ENCODE measurements around the gene POLR2F.
"Not testable (repeated sequence)": the region's sequence is repeated elsewhere in the genome, so short reads cannot be mapped to it uniquely, and the experiment has no call there.

Gene POLR2F

DNA sequence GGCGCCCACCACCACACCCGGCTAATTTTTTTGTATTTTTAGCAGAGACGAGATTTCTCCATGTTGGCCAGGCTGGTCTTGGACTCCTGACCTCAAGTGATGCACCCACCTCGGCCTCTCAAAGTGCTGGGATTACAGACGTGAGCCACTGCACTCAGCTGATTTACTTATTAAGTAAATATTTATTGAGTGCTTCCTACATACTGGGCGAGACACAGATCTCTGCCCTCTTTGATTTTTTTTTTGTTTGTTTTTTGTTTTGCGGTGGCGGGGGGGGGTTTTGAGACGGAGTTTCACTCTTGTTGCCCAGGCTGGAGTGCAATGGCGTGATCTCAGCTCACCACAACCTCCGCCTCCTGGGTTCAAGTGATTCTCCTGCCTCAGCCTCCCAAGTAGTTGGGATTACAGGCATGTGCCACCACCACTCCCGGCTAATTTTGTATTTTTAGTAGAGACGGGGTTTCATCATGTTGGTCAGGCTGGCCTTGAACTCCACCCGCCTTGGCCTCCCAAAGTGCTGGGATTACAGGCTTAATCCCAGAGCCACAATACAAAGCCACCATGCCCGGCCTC is 2.4 kb downstream of the POLR2F start:
- DNase-seq: not testable (repeated sequence)

GRCh38 chr22:37957232-37957631 is 3.7 kb downstream of the POLR2F start:
- DNase-seq: no peak

- no peak for DNase-seq
Measured at GRCh38 chr22:37959231-37959825, 5.8 kb downstream of the POLR2F start.

DNA sequence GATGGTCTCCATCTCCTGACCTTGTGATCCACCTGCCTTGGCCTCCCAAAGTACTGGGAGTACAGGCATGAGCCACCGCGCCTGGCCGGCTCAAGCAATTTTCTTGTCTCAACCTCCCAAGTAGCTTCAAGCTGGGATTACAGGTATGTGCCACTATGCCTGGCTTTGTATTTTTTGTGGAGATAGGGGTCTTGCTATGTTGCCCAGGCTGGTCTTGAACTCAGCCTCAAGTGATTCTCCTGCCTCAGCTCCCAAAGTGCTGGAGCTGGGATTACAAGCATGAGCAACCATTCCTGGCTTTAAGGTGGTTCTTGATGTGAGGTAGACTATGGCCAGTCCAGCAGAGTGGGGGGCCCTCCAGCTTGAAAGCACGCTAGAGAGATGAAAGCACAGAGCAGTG is 7.6 kb downstream of the POLR2F start:
- no peak for DNase-seq

DNA sequence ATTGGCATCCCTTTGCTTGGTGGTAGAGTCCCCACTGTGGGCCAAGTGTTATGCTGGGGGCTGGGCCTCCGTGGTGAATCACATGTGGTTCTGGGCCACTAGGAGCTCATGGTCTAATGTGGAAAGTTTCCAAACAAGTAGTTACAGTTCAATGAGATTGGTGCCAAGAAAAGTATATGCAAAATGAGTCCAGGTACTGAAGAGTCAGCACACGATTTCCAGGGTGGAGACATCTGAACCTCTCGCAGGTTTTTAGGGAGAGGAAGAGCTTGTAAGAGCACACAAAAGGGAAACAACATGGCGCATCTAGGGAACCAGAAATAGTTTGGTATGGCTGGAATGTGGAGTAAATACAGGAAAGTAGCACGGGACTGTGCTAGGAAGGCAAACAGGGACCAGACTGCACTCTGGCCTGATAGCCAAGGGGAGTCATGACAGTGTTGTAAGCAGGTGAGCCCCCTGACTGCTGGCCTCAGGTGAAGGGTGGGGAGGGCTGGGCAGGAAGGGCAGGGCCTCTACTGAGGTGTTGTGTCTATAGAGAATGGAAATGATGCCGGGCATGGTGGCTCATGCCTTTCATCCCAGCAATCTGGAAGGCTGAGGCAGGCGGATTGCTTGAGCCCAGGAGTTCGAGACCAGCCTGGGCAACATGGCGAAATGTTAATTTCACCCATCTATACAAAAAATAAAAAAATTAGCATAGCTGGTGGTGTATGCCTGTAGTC is 12.6 kb downstream of the POLR2F start:
- DNase-seq: no peak

DNA sequence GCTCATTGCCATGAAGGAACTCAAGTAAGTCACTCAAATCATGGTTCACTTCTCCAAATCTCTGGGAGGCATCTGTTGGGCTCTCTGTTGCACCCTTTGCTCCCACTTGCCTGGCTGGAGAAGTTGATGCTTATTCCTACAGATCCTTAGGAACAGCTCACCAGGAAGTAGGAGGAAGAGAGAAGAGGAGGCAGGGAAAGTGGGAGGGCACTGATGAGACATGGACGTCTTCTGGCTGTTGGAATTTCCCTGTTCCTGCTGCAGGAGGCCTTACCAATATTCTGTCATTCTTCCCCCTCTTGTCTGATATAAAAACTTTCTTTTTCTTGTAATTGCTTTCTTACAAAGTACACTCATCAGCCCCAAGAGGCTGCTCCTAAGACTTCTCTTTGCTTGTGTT is 13.6 kb downstream of the POLR2F start:
- DNase-seq: no peak

- DNase-seq: no peak
Measured at GRCh38 chr22:37967637-37968451, 14.3 kb downstream of the POLR2F start.

- DNase-seq: no peak
Measured at GRCh38 chr22:37968452-37969251, 15.2 kb downstream of the POLR2F start.

GRCh38 chr22:37970864-37971263 is 17.4 kb downstream of the POLR2F start:
- DNase-seq: no peak

DNA sequence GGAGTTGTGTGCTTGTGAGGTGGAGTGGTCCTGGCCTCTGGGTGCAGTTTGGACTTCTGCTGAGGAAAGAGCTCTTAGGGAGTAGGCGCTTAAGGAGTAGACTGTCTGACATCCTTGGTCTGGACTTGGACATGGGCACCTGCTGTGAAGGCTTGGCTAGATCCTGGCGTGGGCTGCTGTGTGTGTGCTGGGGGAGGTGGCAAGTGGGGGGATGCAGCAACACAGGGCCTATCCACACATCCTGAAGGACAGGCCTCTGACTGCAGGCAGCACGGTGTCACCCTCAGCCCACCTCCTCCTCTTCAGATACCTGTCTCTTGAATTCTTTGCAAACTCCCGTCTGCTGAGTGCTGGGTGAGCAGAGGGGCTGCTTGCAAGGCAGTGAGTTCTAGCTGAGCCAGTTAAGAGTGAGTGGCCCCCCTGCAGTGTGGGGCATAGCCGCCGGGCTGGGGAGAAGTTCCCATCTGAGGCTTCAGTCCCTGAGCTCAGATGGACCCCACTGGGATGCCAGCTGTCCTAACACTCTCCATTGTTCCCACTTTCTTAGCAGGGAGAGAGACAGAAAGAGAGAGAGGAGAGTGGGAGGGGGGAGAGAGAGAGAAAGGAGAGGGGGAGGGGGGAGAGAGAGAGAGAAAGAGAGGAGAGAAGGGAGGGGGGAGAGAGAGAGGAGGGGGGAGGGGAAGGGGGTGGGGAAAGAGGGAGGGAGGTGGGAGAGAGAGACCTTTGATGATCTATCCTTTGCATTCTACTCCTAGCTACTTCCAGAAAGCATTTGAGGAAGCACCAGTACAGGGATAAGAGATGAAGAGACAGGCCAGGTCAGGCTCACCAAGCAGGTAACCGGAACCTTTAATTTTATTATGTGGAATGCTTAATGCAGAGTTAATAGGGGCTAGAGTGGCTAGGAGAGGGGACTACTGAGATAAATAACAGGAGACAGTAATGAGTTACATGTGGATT is 18.3 kb downstream of the POLR2F start:
- no peak for DNase-seq

DNA sequence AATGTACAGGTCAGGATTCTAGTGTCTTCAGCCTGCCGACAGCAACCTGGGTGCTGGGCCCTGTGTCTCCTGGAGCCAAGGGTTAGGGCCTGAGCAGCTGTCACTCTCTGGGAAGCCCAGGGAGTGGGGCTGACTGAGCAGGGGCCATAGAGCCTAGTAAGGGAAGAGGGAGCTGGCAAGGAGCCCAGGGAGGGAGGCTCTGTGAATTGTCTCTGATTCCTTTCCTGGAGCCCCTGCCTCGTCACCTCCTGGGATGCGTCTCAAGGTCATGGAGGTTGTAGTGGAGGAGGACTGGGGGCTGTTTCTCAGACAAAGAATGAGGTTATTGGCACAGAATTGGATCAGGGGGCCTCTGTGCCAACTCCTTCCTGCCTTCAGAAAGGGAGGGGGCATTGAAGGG is 19.0 kb downstream of the POLR2F start:
- no peak for DNase-seq

DNA sequence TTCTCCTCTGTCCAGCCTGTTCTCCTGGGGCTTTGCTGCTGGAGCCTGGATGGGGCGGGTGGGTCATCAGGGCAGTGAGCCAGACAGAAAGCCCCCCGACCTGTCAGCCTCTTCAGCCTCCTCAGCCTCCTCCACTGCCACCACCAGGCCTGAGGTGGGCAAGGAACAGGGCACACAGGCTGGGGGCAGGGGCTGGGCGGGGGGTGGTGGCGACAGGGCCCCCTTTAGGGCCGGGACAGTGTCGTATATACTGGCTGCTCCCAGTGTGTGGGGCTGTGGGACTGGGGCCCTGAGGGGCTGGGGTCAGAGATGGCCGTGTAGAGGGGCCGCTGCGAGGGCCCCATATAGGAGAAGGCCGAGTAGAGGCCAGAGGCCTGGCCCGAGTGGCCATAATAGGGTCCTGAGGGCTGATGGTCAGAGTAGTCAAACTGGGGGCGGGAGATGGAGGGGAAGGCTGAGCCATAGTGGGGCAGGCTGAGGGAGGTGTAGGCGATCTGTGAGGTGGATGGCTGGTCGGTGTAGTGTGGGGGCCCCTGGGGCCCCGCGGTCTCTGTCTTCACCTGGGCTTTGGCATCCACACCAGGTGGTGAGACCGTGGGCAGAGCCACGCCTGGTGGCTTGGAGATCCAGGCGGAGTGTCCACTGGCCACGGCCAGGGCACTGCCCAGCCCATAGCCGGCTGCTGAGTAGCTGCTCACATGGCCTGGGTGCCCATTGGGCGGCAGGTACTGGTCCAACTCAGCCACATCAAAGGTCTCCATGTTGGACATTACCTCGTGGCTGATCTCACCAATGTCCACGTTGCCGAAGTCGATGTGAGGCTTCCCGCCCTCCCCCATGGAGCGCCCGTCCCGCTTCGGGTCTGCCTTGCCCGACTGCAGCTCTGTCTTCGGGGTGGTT is 20.0 kb downstream of the POLR2F start:
- no peak for DNase-seq

DNA sequence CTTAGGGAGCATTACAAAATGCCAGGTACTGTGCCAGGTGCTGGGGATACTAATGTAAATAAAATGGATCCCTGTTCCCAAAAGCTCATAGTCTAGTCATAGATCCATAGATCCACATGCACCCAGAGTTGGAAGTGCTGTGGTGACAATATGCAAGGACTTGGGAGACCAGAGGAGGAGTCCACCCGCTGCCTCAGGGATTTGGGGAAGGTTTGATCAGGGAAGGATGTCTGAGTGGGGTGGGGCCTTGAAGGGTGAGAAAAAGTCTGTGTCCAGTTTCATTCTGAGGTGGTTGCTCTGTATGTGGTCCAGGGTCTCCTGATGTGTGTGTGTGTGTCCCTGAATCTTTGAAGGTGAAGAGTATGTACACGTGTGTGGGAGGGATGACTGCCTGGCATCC is 21.7 kb downstream of the POLR2F start:
- DNase-seq: no peak

- DNase-seq: not testable (repeated sequence)
Measured at GRCh38 chr22:37976022-37976421, 22.5 kb downstream of the POLR2F start.

DNA sequence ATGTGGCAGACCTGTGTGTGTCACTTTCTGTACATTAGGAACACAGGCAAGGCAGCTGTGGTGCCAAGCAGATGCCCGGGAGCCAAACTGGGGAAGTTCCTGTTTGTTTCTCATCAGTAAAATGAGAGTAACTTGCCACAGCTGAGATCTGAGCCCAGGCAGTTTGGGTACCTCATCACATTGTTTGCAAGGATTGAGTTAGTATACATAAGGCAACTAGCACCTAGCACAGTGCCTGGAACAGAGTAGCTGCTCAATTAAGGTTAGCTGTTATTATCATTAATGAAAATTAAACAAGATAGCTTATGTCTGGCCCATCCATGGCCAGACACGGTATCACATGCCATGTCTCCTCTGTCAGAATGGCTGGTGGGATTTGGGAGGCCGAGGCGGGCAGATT is 23.0 kb downstream of the POLR2F start:
- no peak for DNase-seq

DNA sequence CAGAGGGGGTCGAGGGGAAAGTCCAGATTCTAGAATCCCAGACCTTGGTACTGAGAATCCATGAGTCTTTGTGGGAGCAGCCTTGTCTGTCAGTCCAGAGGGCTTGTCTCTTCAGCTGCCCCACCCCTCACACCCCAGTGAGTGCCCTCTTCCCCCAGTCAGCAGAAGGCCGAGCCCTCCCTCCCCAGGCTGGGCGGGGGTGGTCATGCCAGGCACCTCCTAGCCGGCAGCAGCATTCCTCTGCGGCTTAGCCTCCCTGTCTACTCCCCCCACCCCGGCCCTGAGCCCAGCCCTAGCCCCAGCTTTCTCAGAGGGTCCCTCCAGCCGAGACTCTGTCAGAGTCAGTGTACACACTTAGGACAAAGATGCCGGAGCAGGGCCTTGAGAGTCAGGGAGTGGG is 26.3 kb downstream of the POLR2F start:
- DNase-seq: no peak

GRCh38 chr22:37981282-37982011 is 27.9 kb downstream of the POLR2F start:
- no peak for DNase-seq

DNA sequence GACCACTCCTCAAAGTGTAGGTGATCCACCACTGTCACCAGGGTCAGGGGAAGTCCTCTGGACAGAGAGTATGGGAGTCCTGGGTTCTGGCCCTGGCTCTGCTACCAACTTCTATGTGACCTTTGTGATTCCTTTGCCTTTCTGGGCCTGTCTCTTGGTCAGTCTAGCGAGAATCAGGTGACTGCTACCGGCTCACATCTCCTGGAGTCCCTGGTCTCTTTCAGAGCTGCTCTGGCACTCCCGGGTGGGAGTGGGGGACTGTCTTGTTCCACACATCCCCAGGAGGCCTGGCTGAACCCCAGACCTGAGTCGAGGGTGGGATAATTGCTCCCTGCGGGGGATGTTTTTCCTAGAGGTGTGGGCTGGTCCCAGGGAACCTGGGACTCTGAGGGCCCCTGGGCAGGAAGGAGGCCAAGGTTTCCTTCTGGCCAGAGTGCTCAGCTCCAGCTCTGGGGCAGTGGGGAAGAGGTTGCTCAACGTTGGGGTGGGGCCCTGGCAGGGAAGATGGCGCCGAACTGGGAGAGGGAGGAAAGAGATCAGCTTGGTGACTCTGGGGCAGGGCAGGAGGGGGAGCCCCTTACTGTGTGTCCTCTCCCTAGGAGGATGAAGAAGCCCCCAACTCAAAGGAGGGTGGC is 28.8 kb downstream of the POLR2F start:
- no peak for DNase-seq
